ENCODE results near the gene EIF4G3.

- TF ChIP-seq CTCF (IDR thresholded peaks at IDR 0.05) (no peak), POLR2A (IDR thresholded peaks at IDR 0.05) (no peak)
Observed at GRCh38 chr1:21165076-21165475, 11.6 kb downstream of the EIF4G3 start.

All from lower leg skin (tissue), 3 donors.